B cell (primary cell): Measurements from ENCODE around the gene RRP36.

ENCODE experiments used
- EZH2 ChIP-seq: IDR thresholded peaks from 2 replicates; pipeline ENCODE4 v1.6.1; 2012; ENCODE audit warnings: borderline replicate concordance, low read depth, mild to moderate bottlenecking, moderate library complexity, low read length; ENCODE audit not compliant: insufficient read depth, poor library complexity, severe bottlenecking
- TF ChIP-seq, protein P1 (sequence below): fragments of 200-600 bp; IDR thresholded peaks from one replicate; pipeline ENCODE4 v1.8.0; 2022; ENCODE audit warnings: antibody characterized with exemption, mild to moderate bottlenecking

- TF ChIP-seq, protein P1, sequence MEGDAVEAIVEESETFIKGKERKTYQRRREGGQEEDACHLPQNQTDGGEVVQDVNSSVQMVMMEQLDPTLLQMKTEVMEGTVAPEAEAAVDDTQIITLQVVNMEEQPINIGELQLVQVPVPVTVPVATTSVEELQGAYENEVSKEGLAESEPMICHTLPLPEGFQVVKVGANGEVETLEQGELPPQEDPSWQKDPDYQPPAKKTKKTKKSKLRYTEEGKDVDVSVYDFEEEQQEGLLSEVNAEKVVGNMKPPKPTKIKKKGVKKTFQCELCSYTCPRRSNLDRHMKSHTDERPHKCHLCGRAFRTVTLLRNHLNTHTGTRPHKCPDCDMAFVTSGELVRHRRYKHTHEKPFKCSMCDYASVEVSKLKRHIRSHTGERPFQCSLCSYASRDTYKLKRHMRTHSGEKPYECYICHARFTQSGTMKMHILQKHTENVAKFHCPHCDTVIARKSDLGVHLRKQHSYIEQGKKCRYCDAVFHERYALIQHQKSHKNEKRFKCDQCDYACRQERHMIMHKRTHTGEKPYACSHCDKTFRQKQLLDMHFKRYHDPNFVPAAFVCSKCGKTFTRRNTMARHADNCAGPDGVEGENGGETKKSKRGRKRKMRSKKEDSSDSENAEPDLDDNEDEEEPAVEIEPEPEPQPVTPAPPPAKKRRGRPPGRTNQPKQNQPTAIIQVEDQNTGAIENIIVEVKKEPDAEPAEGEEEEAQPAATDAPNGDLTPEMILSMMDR: no peak
- TF ChIP-seq EZH2: no peak
These were observed 2.3 kb upstream of the RRP36 start for GRCh38 chr6:43019152-43019551.
